HAP-1 (cell line): Measurements from ENCODE around the gene KLHDC10.
A peak's percentile ranks its signal among the peaks of the same experiment; 100 is the strongest.
"Not testable (repeated sequence)": the region's sequence is repeated elsewhere in the genome, so short reads cannot be mapped to it uniquely, and the experiment has no call there.

Source experiments
- DNase-seq, 2 experiments: peaks; one replicate each; pipeline ENCODE4 v3.0.0-alpha.2; 2016 to 2020; ENCODE audit warnings: low spot score in 2 of 2
- H3K27me3 ChIP-seq: fragments of 250-450 bp; sonication (Bioruptor Pico); 2 replicates; pipeline ENCODE4 v1.5.1; 2020; ENCODE audit warnings: low read depth, mild to moderate bottlenecking, moderate library complexity
- H3K36me3 ChIP-seq: fragments of 250-450 bp; sonication (Bioruptor Pico); replicated peaks from 2 replicates; pipeline ENCODE4 v1.5.1; 2020; ENCODE audit warnings: mild to moderate bottlenecking
- H3K4me1 ChIP-seq: fragments of 250-450 bp; sonication (Bioruptor Pico); 2 replicates; pipeline ENCODE4 v1.5.1; 2020; ENCODE audit warnings: mild to moderate bottlenecking
- H3K4me3 ChIP-seq: fragments of 250-450 bp; sonication (Bioruptor Pico); 2 replicates; pipeline ENCODE4 v1.5.1; 2020; ENCODE audit warnings: mild to moderate bottlenecking, moderate library complexity
- H3K9me3 ChIP-seq: fragments of 250-450 bp; sonication (Bioruptor Pico); 2 replicates; pipeline ENCODE4 v1.5.1; 2020; ENCODE audit warnings: mild to moderate bottlenecking, moderate library complexity
- in situ Hi-C: fragments of 300-500 bp; cut with MboI; formaldehyde crosslinking; loops from 3 replicates; pipeline ENCODE4 v1.14.3; 2020; ENCODE audit warnings: low sequenced_read_pairs, inconsistent platforms, mixed read lengths

Gene KLHDC10

GRCh38 chr7:130069978-130070860, at the start of gene KLHDC10:
TSS of gene KLHDC10 (plus strand) at chr7:130070534. CDS start at chr7:130070644, 110 bp downstream.
- peaks cover 17% of the 10 kb centered on the region for H3K4me1 ChIP-seq
- H3K27me3 ChIP-seq = no peaks in the 10 kb centered on the region
- peak; percentile 96 for DNase-seq
- in situ Hi-C loops = loop anchor here (10.0 to 25.0 kb wide), 2 partner anchors 692 to 755 kb away; no protein-coding TSS in a partner anchor
- H3K9me3 ChIP-seq = no peaks in the 10 kb centered on the region
- H3K4me3 ChIP-seq = peak within 1 kb of the TSS; percentile 80
- no peaks in the 10 kb centered on the region for H3K36me3 ChIP-seq

DNA sequence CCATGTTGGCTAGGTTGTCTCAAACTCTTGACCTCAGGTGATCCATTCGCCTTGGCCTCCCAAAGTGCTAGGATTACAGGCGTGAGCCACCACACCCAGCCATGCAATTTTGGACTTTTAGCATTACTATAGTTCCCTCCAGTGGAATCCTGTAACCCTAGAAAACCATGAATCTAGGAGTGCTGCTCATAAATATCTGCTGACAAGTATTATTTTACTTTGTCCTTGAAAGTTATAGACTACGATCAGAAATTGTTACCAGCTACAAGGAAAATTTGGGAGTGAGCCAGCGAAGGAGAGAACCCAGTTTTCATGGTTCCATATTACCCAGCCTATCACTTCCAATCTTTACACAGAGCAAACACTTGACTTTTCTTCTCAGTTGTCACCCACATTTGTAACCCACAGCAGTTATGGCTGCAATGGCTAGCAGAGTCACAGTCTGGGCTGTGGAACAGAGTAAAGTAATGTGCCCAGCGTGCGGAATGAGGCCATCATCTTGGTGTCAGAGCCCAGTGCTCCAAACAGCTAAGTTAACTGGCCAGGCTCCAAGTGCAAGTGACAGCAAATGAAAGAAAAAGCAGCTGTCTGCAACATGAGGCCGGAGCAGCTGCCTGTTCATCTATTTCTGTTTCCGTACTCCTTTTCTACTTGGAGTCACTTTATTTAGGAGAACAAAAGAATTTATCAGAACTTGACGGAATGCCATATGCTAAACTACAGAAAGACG, 49.1 kb upstream of the KLHDC10 start:
- in situ Hi-C loops = loop anchor here (25.0 kb wide), 2 partner anchors 534 to 659 kb away; no protein-coding TSS in a partner anchor
- DNase-seq = no peak
- Histone ChIP-seq H3K9me3 (no peaks in the 10 kb centered on the region), H3K36me3 (peaks cover 59% of the 10 kb centered on the region), H3K4me3 (no peak overlapping the region), H3K27me3 (no peaks in the 10 kb centered on the region), H3K4me1 (peaks cover 7% of the 10 kb centered on the region)

DNA sequence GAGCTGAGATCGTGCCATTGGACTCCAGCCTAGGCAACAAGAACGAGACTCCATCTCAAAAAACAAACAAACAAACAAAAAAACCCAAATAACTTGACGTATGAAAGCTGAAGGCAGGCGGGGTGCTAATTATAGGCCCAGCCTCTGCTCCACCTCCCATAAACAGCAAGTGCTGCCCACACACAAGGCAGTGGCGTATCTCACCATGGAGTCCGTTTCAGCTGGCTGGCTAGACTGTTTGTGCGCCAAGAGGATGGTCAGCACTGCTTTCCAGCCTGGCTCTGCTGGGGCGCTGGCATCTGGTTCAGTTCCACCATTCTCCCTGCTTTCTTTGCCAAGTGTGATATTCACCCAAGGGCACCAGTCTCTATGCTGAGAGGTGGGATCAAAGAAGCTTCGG, 48.2 kb upstream of the KLHDC10 start:
- Histone ChIP-seq H3K36me3 (peaks cover 64% of the 10 kb centered on the region), H3K9me3 (no peaks in the 10 kb centered on the region), H3K27me3 (no peaks in the 10 kb centered on the region), H3K4me3 (no peak overlapping the region), H3K4me1 (peaks cover 9% of the 10 kb centered on the region)
- in situ Hi-C loops = loop anchor here (25.0 kb wide), 2 partner anchors 535 to 660 kb away; no protein-coding TSS in a partner anchor
- DNase-seq = no peak

- H3K4me1 ChIP-seq = peaks cover 9% of the 10 kb centered on the region
- in situ Hi-C loops = loop anchor here (25.0 kb wide), 2 partner anchors 535 to 660 kb away; no protein-coding TSS in a partner anchor
- no peaks in the 10 kb centered on the region for H3K27me3 ChIP-seq
- DNase-seq = no peak
- no peaks in the 10 kb centered on the region for H3K9me3 ChIP-seq
- no peak overlapping the region for H3K4me3 ChIP-seq
- H3K36me3 ChIP-seq = peaks cover 69% of the 10 kb centered on the region
Observed at GRCh38 chr7:130022623-130023175, 47.6 kb upstream of the KLHDC10 start.

GRCh38 chr7:130024390-130024789, 45.9 kb upstream of the KLHDC10 start:
- H3K4me1 ChIP-seq = peaks cover 9% of the 10 kb centered on the region
- no peaks in the 10 kb centered on the region for H3K9me3 ChIP-seq
- no peaks in the 10 kb centered on the region for H3K27me3 ChIP-seq
- in situ Hi-C loops = loop anchor here (25.0 kb wide), 2 partner anchors 537 to 662 kb away; no protein-coding TSS in a partner anchor
- H3K4me3 ChIP-seq = no peak overlapping the region
- no peak for DNase-seq
- H3K36me3 ChIP-seq = peaks cover 64% of the 10 kb centered on the region

DNA sequence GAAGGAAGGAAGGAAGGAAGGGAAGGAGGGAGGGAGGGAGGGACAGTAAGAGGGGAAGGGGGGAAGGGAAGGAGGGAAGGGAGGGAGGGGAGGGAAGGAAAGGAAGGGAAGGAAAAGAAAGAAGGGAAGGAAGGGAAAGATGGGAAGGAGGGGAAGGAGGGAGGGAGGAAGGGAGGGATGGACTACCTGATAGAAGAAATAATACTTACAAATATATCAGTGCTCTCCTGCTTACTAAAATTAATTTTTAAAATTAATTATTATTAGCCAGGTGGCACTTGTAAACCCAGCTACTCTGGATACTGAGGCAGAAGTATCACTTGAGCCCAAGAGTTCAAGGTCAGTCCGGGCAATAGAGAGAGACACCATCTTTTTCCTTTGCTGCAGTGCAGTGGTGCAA, 37.6 kb upstream of the KLHDC10 start:
- in situ Hi-C loops = no loop called here
- H3K4me1 ChIP-seq = no peaks in the 10 kb centered on the region
- H3K9me3 ChIP-seq = no peaks in the 10 kb centered on the region
- peaks cover 30% of the 10 kb centered on the region for H3K36me3 ChIP-seq
- no peak overlapping the region for H3K4me3 ChIP-seq
- H3K27me3 ChIP-seq = no peaks in the 10 kb centered on the region
- no peak for DNase-seq

GRCh38 chr7:130037703-130038102, 32.6 kb upstream of the KLHDC10 start:
- no peaks in the 10 kb centered on the region for H3K9me3 ChIP-seq
- peaks cover 27% of the 10 kb centered on the region for H3K36me3 ChIP-seq
- no peaks in the 10 kb centered on the region for H3K4me1 ChIP-seq
- in situ Hi-C loops = no loop called here
- H3K27me3 ChIP-seq = no peaks in the 10 kb centered on the region
- DNase-seq = no peak
- no peak overlapping the region for H3K4me3 ChIP-seq

- in situ Hi-C loops = no loop called here
- no peak overlapping the region for H3K4me3 ChIP-seq
- no peaks in the 10 kb centered on the region for H3K9me3 ChIP-seq
- DNase-seq = no peak
- no peaks in the 10 kb centered on the region for H3K4me1 ChIP-seq
- peaks cover 20% of the 10 kb centered on the region for H3K36me3 ChIP-seq
- H3K27me3 ChIP-seq = no peaks in the 10 kb centered on the region
Observed at GRCh38 chr7:130040576-130040975, 29.8 kb upstream of the KLHDC10 start.

- Histone ChIP-seq H3K36me3 (no peaks in the 10 kb centered on the region; the same call in none of the 2 replicates), H3K9me3 (no peaks in the 10 kb centered on the region), H3K4me1 (peaks cover 6% of the 10 kb centered on the region; the same call in 1 of the 2 replicates), H3K4me3 (no peak overlapping the region), H3K27me3 (no peaks in the 10 kb centered on the region)
- in situ Hi-C loops = no loop called here
- DNase-seq = no peak
Observed at GRCh38 chr7:130047831-130048230, 22.5 kb upstream of the KLHDC10 start.

DNA sequence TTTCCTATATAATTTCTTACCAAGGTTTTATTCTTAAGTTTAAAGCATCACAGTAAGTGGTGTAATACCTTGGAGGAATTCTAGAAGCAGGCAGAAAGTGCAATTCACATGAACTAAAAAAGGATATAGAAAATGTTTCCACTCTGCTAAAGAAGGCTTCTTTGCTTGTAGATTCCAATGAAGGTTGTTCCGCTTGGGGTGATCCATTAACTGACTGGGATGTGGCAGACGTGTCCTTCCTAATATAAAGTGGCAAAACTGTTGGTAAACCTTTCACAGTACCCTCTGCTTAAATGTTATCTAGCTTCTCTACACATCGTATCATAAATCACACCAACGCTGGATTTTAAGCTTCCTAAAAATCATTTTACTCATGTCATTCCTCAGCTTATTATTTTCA, 21.4 kb upstream of the KLHDC10 start:
- Histone ChIP-seq H3K9me3 (no peaks in the 10 kb centered on the region), H3K27me3 (no peaks in the 10 kb centered on the region), H3K4me1 (peaks cover 6% of the 10 kb centered on the region; the same call in 1 of the 2 replicates), H3K4me3 (no peak overlapping the region), H3K36me3 (no peaks in the 10 kb centered on the region; the same call in none of the 2 replicates)
- no peak for DNase-seq
- in situ Hi-C loops = no loop called here

DNA sequence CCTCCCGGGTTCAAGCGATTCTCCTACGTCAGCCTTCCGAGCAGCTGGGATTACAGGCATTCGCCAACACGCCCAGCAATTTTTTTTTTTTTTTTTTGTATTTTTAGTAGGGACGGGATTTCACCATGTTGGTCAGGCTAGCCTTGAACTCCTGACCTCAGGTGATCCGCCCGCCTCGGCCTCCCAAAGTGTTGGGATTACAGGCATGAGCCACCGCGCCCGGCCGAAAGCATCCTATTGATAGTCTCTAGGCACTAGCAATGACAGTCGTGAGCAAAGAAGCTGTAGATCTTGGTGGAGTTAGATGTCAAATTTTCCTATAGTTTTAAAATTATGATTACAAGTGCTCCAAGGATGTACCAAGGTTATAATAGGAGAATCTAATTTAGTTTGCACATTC, 18.1 kb upstream of the KLHDC10 start:
- not testable (repeated sequence) for H3K4me3 ChIP-seq, H3K36me3 ChIP-seq, H3K4me1 ChIP-seq, H3K9me3 ChIP-seq, H3K27me3 ChIP-seq, DNase-seq
- in situ Hi-C loops = loop anchor here (25.0 kb wide), 1 partner anchor 710 kb away; no protein-coding TSS in a partner anchor

- not testable (repeated sequence) for H3K4me3 ChIP-seq, DNase-seq, H3K36me3 ChIP-seq, H3K9me3 ChIP-seq, H3K27me3 ChIP-seq, H3K4me1 ChIP-seq
- in situ Hi-C loops = loop anchor here (25.0 kb wide), 1 partner anchor 707 kb away; no protein-coding TSS in a partner anchor
Observed at GRCh38 chr7:130055198-130055597, 15.1 kb upstream of the KLHDC10 start.

GRCh38 chr7:130062246-130062645, 8.1 kb upstream of the KLHDC10 start:
- Histone ChIP-seq H3K9me3 (no peaks in the 10 kb centered on the region), H3K36me3 (no peaks in the 10 kb centered on the region), H3K4me1 (no peaks in the 10 kb centered on the region), H3K27me3 (no peaks in the 10 kb centered on the region), H3K4me3 (no peak overlapping the region)
- no peak for DNase-seq
- in situ Hi-C loops = loop anchor here (25.0 kb wide), 1 partner anchor 700 kb away; no protein-coding TSS in a partner anchor
